CD4-positive, alpha-beta memory T cell (primary cell): ENCODE data around the gene UGT1A8. TPM values are rescaled to one million over a fixed set of nuclear protein-coding genes. Genes with fewer than 3 reads are reported as not detected.

Experiments used
- CTCF ChIA-PET: fragments of 350-600 bp; sonication (Branson Sonifier 250); formaldehyde crosslinking; loops from one replicate; lab custom pipeline; 2021; ENCODE audit warnings: inconsistent platforms; ENCODE audit not compliant: partially characterized antibody; lab: Charles Lee
- POLR2A ChIA-PET: fragments of 350-600 bp; sonication (Branson Sonifier 250); formaldehyde crosslinking; loops from one replicate; lab custom pipeline; 2021; ENCODE audit not compliant: partially characterized antibody; lab: Charles Lee
- DNase-seq, 5 donors: peaks; one replicate each; pipeline versions ENCODE4 v3.0.0 to v3.0.0-alpha.2; 2020 to 2022; ENCODE audit warnings: mixed read lengths in 1 of 5
- H3K27ac ChIP-seq: one replicate; pipeline ENCODE4 v1.7.0; 2013; ENCODE audit warnings: low read depth, low read length
- H3K27me3 ChIP-seq: 2 replicates; pipeline ENCODE4 v1.7.0; 2013; ENCODE audit warnings: mild to moderate bottlenecking, low read length, moderate library complexity; ENCODE audit not compliant: insufficient read depth
- H3K36me3 ChIP-seq: 2 replicates; pipeline ENCODE4 v1.7.0; 2013; ENCODE audit warnings: mild to moderate bottlenecking, low read length, moderate library complexity; ENCODE audit not compliant: insufficient read depth
- H3K4me1 ChIP-seq: 2 replicates; pipeline ENCODE4 v1.7.0; 2013; ENCODE audit warnings: mild to moderate bottlenecking, low read length, moderate library complexity; ENCODE audit not compliant: insufficient read depth
- H3K4me3 ChIP-seq, 2 donors: one replicate each; pipeline ENCODE4 v1.7.0; 2013; ENCODE audit warnings: low read length in 2 of 2, mild to moderate bottlenecking in 1 of 2
- H3K9me3 ChIP-seq, 2 donors: one replicate each; pipeline ENCODE4 v1.7.0; 2013; ENCODE audit warnings: low read length in 2 of 2, control low read depth in 1 of 2; ENCODE audit not compliant: control insufficient read depth in 1 of 2
- H3K27ac Mint-ChIP-seq, 7 donors: one replicate each; pipeline ENCODE4 v1.8.0; 2020 to 2021; ENCODE audit warnings: mixed read lengths in 7 of 7, mild to moderate bottlenecking in 6 of 7, inconsistent platforms in 3 of 7, moderate library complexity in 3 of 7
- H3K27me3 Mint-ChIP-seq, 2 donors: one replicate each; pipeline ENCODE4 v1.8.0; 2020 to 2021; ENCODE audit warnings: mixed read lengths in 2 of 2
- H3K36me3 Mint-ChIP-seq, 2 donors: one replicate each; pipeline ENCODE4 v1.8.0; 2020 to 2021; ENCODE audit warnings: mixed read lengths in 2 of 2, inconsistent platforms in 1 of 2, mild to moderate bottlenecking in 1 of 2
- H3K4me1 Mint-ChIP-seq, 4 donors: one replicate each; pipeline ENCODE4 v1.8.0; 2020 to 2021; ENCODE audit warnings: mixed read lengths in 4 of 4, mild to moderate bottlenecking in 1 of 4
- H3K4me3 Mint-ChIP-seq, 8 donors: one replicate each; pipeline ENCODE4 v1.8.0; 2020 to 2021; ENCODE audit warnings: mixed read lengths in 8 of 8, mild to moderate bottlenecking in 7 of 8, moderate library complexity in 6 of 8, inconsistent platforms in 3 of 8
- H3K9me3 Mint-ChIP-seq, 8 donors: one replicate each; pipeline ENCODE4 v1.8.0; 2020 to 2021; ENCODE audit warnings: mixed read lengths in 8 of 8, mild to moderate bottlenecking in 5 of 8, inconsistent platforms in 3 of 8, moderate library complexity in 1 of 8
- intact Hi-C: fragments of 100-400 bp; cut with micrococcal nuclease; formaldehyde crosslinking; loops from one replicate; pipeline ENCODE4 v1.15.1; 2023
- polyA plus RNA-seq, 2 donors: library from polyadenylated mRNA; unstranded; fragments of 300-500 nt; fragmentation: Illumina TruSeq; gene quantifications; one replicate each; pipeline ENCODE4 v1.2.3, GENCODE V29; 2021
- total RNA-seq, 2 experiments: library from RNA; stranded (reverse); gene quantifications; one replicate each; pipeline ENCODE4 v1.2.3, GENCODE V29; 2021

UGT1A8 gene
- total and polyA plus RNA-seq, 4 experiments from 2014 or later = not detected

DNA sequence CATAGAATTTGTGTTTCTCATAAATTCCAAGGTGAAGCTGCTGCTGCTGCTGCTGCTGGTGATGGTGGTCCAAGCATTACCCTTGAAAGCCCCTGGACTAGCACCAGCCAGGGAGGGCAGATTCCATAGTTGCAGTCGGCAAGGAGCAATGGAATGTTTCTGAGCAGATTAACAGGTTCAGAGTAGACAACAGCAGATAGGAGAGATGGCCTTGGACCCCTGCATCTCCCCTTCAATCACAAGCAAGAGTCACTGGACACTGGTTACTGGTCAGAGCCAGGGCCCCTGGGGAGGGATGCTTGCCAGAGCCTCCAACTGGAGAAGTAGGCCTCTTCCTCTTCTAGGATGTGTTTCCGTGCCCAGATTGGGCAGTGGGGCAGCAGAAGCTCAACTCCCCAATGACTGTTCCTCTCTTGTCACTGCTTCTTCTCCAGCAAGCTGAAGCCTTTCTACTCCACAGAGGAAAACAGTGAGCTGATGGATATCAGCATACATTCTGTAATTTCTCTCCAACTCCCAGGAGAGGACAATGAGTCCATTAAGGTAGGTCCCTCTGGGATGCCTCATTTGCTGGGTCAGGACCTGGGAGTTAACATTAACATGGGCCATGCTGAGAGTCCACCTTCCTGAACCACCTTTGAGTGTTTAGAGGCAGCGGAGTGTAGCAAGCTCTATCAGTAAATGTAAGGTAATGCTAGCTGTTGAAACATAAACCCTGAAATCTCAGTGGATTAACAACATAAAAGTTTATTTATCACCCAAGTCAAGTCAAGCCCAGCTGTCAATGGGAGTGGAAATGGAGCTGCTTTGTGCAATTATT lies 196.0 kb downstream of the UGT1A8 start:
- Mint-ChIP-seq H3K36me3 (no peaks in the 10 kb centered on the region), H3K27me3 (peaks cover 6 to 13% of the 10 kb centered on the region in 2 donors), H3K4me3 (no peak overlapping the region), H3K9me3 (no peaks in the 10 kb centered on the region), H3K27ac (no peak overlapping the region), H3K4me1 (no peaks in the 10 kb centered on the region)
- no peaks in the 10 kb centered on the region for H3K27me3 ChIP-seq
- POLR2A ChIA-PET = no interaction called here
- intact Hi-C loops = no loop called here
- no peak overlapping the region for H3K4me3 ChIP-seq
- H3K36me3 ChIP-seq = no peaks in the 10 kb centered on the region
- H3K27ac ChIP-seq = no peak overlapping the region
- no peaks in the 10 kb centered on the region for H3K4me1 ChIP-seq
- no peak for DNase-seq
- H3K9me3 ChIP-seq = no peaks in the 10 kb centered on the region
- CTCF ChIA-PET = no interaction called here

- CTCF ChIA-PET = no interaction called here
- no peaks in the 10 kb centered on the region for H3K36me3 Mint-ChIP-seq
Observed at GRCh38 chr2:233814056-233814835, 196.8 kb downstream of the UGT1A8 start.

DNA sequence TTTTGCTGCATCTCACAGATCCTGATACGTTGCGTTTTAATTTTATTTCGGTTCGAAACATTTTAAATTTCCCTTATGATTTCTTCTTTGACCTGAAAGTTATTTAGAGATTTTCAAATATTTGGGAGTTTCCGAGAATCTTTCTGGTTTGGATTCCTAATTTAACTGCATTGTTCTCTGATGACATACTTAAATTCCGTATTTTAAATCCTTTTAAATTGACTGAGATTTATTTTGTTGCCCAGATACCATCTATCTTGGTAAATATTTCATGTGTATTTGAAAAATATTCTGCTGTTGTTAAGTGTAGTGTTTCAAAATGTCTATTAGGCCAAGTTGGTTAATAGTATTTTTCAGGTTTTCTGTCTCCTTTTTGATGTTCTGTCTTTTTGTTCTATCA lies 198.4 kb downstream of the UGT1A8 start:
- Mint-ChIP-seq H3K4me1 (no peaks in the 10 kb centered on the region), H3K27ac (no peak overlapping the region), H3K27me3 (peaks cover 0 to 11% of the 10 kb centered on the region in 2 donors), H3K4me3 (no peak overlapping the region), H3K36me3 (no peaks in the 10 kb centered on the region), H3K9me3 (no peaks in the 10 kb centered on the region)
- H3K27ac ChIP-seq = no peak overlapping the region
- H3K4me3 ChIP-seq = no peak overlapping the region
- ChIA-PET POLR2A (no interaction called here), CTCF (no interaction called here)
- no peak for DNase-seq
- intact Hi-C loops = no loop called here
- H3K4me1 ChIP-seq = no peaks in the 10 kb centered on the region
- no peaks in the 10 kb centered on the region for H3K9me3 ChIP-seq
- no peaks in the 10 kb centered on the region for H3K36me3 ChIP-seq
- H3K27me3 ChIP-seq = no peaks in the 10 kb centered on the region

More at GRCh38 chr2:233814056-233814835, 196.8 kb downstream of the UGT1A8 start:
- no peaks in the 10 kb centered on the region for H3K9me3 Mint-ChIP-seq
- Histone ChIP-seq H3K4me1 (no peaks in the 10 kb centered on the region), H3K4me3 (no peak overlapping the region), H3K9me3 (no peaks in the 10 kb centered on the region), H3K36me3 (no peaks in the 10 kb centered on the region), H3K27ac (no peak overlapping the region), H3K27me3 (no peaks in the 10 kb centered on the region)
- no peak overlapping the region for H3K4me3 Mint-ChIP-seq
- H3K27ac Mint-ChIP-seq = no peak overlapping the region
- POLR2A ChIA-PET = no interaction called here
- no peaks in the 10 kb centered on the region for H3K4me1 Mint-ChIP-seq
- no peak for DNase-seq
- H3K27me3 Mint-ChIP-seq = peaks cover 2 to 13% of the 10 kb centered on the region in 2 donors
- intact Hi-C loops = no loop called here

- intact Hi-C loops = no loop called here
- POLR2A ChIA-PET = no interaction called here
- H3K27me3 ChIP-seq = no peaks in the 10 kb centered on the region
Observed at GRCh38 chr2:233816334-233816733, 198.9 kb downstream of the UGT1A8 start.

DNA sequence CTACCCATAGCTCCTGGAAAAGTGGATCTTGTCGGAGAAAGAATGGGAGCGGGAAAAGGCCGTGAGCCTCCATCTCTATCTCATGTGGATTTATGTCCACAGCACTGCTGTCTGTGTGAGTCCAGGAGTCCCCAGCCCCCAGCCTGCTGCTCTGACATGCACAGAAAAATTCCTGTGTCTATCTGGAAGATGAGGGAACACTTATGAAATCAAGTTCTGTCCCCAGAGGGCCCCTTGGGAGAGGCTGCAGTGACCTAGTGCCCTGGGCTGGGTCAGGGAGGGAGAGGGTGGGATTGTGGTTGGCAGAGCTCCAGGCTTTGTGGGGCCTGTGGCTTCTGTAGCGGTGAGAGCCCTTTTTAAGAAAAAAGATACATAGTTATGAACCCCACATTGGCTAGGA lies 199.3 kb downstream of the UGT1A8 start:
- Histone ChIP-seq H3K36me3 (no peaks in the 10 kb centered on the region), H3K9me3 (no peaks in the 10 kb centered on the region), H3K4me1 (no peaks in the 10 kb centered on the region), H3K27me3 (no peaks in the 10 kb centered on the region), H3K4me3 (no peak overlapping the region), H3K27ac (no peak overlapping the region)
- intact Hi-C loops = no loop called here
- CTCF ChIA-PET = no interaction called here
- no peaks in the 10 kb centered on the region for H3K9me3 Mint-ChIP-seq
- no peak overlapping the region for H3K4me3 Mint-ChIP-seq
- H3K4me1 Mint-ChIP-seq = no peaks in the 10 kb centered on the region
- H3K27me3 Mint-ChIP-seq = peaks cover 0 to 11% of the 10 kb centered on the region in 2 donors
- DNase-seq = no peak
- no peaks in the 10 kb centered on the region for H3K36me3 Mint-ChIP-seq
- no peak overlapping the region for H3K27ac Mint-ChIP-seq
- POLR2A ChIA-PET = no interaction called here

More at GRCh38 chr2:233816334-233816733, 198.9 kb downstream of the UGT1A8 start:
- Mint-ChIP-seq H3K36me3 (no peaks in the 10 kb centered on the region), H3K9me3 (no peaks in the 10 kb centered on the region), H3K4me3 (no peak overlapping the region), H3K4me1 (no peaks in the 10 kb centered on the region), H3K27ac (no peak overlapping the region), H3K27me3 (peaks cover 0 to 11% of the 10 kb centered on the region in 2 donors)
- no peaks in the 10 kb centered on the region for H3K4me1 ChIP-seq
- no peak overlapping the region for H3K4me3 ChIP-seq
- H3K36me3 ChIP-seq = no peaks in the 10 kb centered on the region
- H3K27ac ChIP-seq = no peak overlapping the region
- CTCF ChIA-PET = no interaction called here
- DNase-seq = no peak
- no peaks in the 10 kb centered on the region for H3K9me3 ChIP-seq

GRCh38 chr2:233817361-233817911 lies 200.0 kb downstream of the UGT1A8 start:
- Mint-ChIP-seq H3K9me3 (no peaks in the 10 kb centered on the region), H3K4me3 (no peak overlapping the region), H3K36me3 (no peaks in the 10 kb centered on the region), H3K27ac (peak overlapping the region in 1 of 7 donors; percentile 74), H3K27me3 (peaks cover 0 to 11% of the 10 kb centered on the region in 2 donors), H3K4me1 (no peaks in the 10 kb centered on the region)
- no peaks in the 10 kb centered on the region for H3K9me3 ChIP-seq
- no peak for DNase-seq
- no peak overlapping the region for H3K27ac ChIP-seq
- no peaks in the 10 kb centered on the region for H3K36me3 ChIP-seq
- H3K27me3 ChIP-seq = no peaks in the 10 kb centered on the region
- POLR2A ChIA-PET = no interaction called here
- intact Hi-C loops = no loop called here
- H3K4me1 ChIP-seq = no peaks in the 10 kb centered on the region
- H3K4me3 ChIP-seq = no peak overlapping the region
- CTCF ChIA-PET = no interaction called here

DNA sequence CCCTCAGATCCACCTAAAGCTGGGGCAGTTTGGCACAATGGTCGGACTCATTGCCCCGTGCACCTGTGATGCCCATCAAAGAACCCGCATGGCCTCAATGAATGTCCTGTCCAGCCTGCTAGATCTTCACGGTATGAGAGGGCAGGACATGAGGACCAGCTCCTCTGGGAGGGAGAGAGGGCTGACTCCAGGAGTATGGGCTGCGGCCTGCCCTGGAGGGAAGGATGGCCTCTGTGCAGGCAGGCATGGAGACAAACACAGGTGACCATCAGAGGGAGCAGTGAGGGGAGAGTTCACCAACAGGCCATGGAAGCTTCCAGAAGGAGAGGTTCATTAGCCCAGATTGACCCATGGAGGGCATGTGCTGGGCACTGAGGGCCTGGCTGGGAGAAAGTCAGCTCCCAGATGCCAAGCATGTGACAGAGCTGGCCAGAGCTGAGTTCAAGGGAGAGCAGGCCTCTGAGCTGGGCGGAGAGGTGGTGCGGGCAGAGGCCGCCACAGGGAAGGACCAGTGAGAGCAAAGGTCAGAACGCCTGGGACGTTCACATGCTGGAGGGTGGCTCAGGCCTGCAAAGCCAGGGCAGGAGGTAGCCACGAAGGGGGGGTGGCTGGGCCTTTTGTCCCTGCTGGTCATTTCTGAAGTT lies 200.7 kb downstream of the UGT1A8 start:
- Histone ChIP-seq H3K27me3 (no peaks in the 10 kb centered on the region), H3K4me3 (no peak overlapping the region), H3K9me3 (no peaks in the 10 kb centered on the region), H3K27ac (no peak overlapping the region), H3K36me3 (no peaks in the 10 kb centered on the region), H3K4me1 (no peaks in the 10 kb centered on the region)
- ChIA-PET POLR2A (no interaction called here), CTCF (no interaction called here)
- Mint-ChIP-seq H3K4me3 (no peak overlapping the region), H3K27ac (peak overlapping the region in 1 of 7 donors; percentile 57), H3K27me3 (peaks cover 0 to 11% of the 10 kb centered on the region in 2 donors), H3K9me3 (no peaks in the 10 kb centered on the region), H3K4me1 (no peaks in the 10 kb centered on the region), H3K36me3 (no peaks in the 10 kb centered on the region)
- intact Hi-C loops = no loop called here
- no peak for DNase-seq
